ENCODE measurements around the gene CLK3. TPM values are rescaled to one million over a fixed set of nuclear protein-coding genes. Genes with fewer than 3 reads are reported as not detected.
A peak's percentile ranks its signal among the peaks of the same experiment; 100 is the strongest.

CLK3 gene
- total RNA-seq, 5 donors from 2014 or later (not counting 1 experiment from before 2014, with no cell fraction given) = 162 to 258 (median 180) TPM

- Mint-ChIP-seq H3K9me3 (no peaks in the 10 kb centered on the region), H3K27ac (peak overlapping the region in 1 of 2 donors; percentile 80), H3K27me3 (no peaks in the 10 kb centered on the region), H3K36me3 (peaks cover 62% of the 10 kb centered on the region), H3K4me3 (peak overlapping the region in 1 of 3 donors; percentile 12), H3K4me1 (peaks cover 44 to 65% (median 59%) of the 10 kb centered on the region in 3 donors)
- Histone ChIP-seq H3K4me3 (ENCODE audit: control insufficient read depth in 1 of 2, extremely low read depth in 1 of 2, low read length in 1 of 2) (no peak overlapping the region), H3K27me3 (replicated peaks in 1 of 2; ENCODE audit: control insufficient read depth in 2 of 2, extremely low read depth in 1 of 2, insufficient read depth in 2 of 2, low read length in 1 of 2) (no peaks in the 10 kb centered on the region), H3K36me3 (ENCODE audit: control insufficient read depth in 2 of 2, extremely low read depth in 1 of 2, insufficient read depth in 1 of 2, low read length in 1 of 2) (peaks cover 22 to 84% of the 10 kb centered on the region in 2 donors), H3K4me1 (ENCODE audit: control insufficient read depth in 1 of 2, extremely low read depth in 1 of 2, insufficient read depth in 2 of 2, low read length in 2 of 2) (peaks cover 12 to 76% of the 10 kb centered on the region in 2 experiments), H3K9me3 (no peaks in the 10 kb centered on the region), H3K27ac (ENCODE audit: low read length) (no peak overlapping the region)
- ChIA-PET POLR2A (no interaction called here), CTCF (interaction anchor here (0.5 to 1.9 kb wide), 4 partner anchors 10 to 189 kb away, joined by 3 to 16 read pairs (median 6); no protein-coding TSS in a partner anchor)
- no peak for DNase-seq
- WGBS (ENCODE audit: insufficient coverage) = 95% methylated on average over 12 of the region's 16 CpGs
- no peak for ATAC-seq (replicated peaks in 1 of 4)
These were observed 5.9 kb downstream of the CLK3 start for GRCh38 chr15:74621546-74621920.

GRCh38 chr15:74621936-74622335 lies 6.3 kb downstream of the CLK3 start:
- CTCF ChIA-PET = interaction anchor here in 1 of 2 donors (1.2 to 1.9 kb wide), 2 partner anchors 9 to 165 kb away, joined by 5 to 16 read pairs; no protein-coding TSS in a partner anchor
- POLR2A ChIA-PET = no interaction called here
- no peak overlapping the region for H3K27ac Mint-ChIP-seq
- peaks cover 40 to 64% (median 58%) of the 10 kb centered on the region in 3 donors for H3K4me1 Mint-ChIP-seq
- ATAC-seq (replicated peaks in 1 of 4) (no peak), DNase-seq (no peak)
- no peak overlapping the region for H3K4me3 Mint-ChIP-seq
- H3K36me3 Mint-ChIP-seq = peaks cover 62% of the 10 kb centered on the region
- H3K36me3 ChIP-seq (ENCODE audit: control insufficient read depth in 2 of 2, extremely low read depth in 1 of 2, insufficient read depth in 1 of 2, low read length in 1 of 2) = peaks cover 24 to 88% of the 10 kb centered on the region in 2 donors
- no peaks in the 10 kb centered on the region for H3K9me3 Mint-ChIP-seq
- no peak overlapping the region for H3K4me3 ChIP-seq (ENCODE audit: control insufficient read depth in 1 of 2, extremely low read depth in 1 of 2, low read length in 1 of 2)
- no peak overlapping the region for H3K27ac ChIP-seq (ENCODE audit: low read length)
- no peaks in the 10 kb centered on the region for H3K27me3 Mint-ChIP-seq
- H3K4me1 ChIP-seq (ENCODE audit: control insufficient read depth in 1 of 2, extremely low read depth in 1 of 2, insufficient read depth in 2 of 2, low read length in 2 of 2) = peaks cover 9 to 76% of the 10 kb centered on the region in 2 experiments
- H3K9me3 ChIP-seq = no peaks in the 10 kb centered on the region
- 98% methylated on average over 8 of the region's 21 CpGs for WGBS (ENCODE audit: insufficient coverage)
- no peaks in the 10 kb centered on the region for H3K27me3 ChIP-seq (replicated peaks in 1 of 2; ENCODE audit: control insufficient read depth in 2 of 2, extremely low read depth in 1 of 2, insufficient read depth in 2 of 2, low read length in 1 of 2)

- Histone ChIP-seq H3K4me1 (ENCODE audit: control insufficient read depth in 1 of 2, extremely low read depth in 1 of 2, insufficient read depth in 2 of 2, low read length in 2 of 2) (peaks cover 2 to 75% of the 10 kb centered on the region in 2 experiments), H3K4me3 (ENCODE audit: control insufficient read depth in 1 of 2, extremely low read depth in 1 of 2, low read length in 1 of 2) (no peak overlapping the region), H3K27me3 (replicated peaks in 1 of 2; ENCODE audit: control insufficient read depth in 2 of 2, extremely low read depth in 1 of 2, insufficient read depth in 2 of 2, low read length in 1 of 2) (no peaks in the 10 kb centered on the region), H3K9me3 (no peaks in the 10 kb centered on the region), H3K36me3 (ENCODE audit: control insufficient read depth in 2 of 2, extremely low read depth in 1 of 2, insufficient read depth in 1 of 2, low read length in 1 of 2) (peaks cover 24 to 97% of the 10 kb centered on the region in 2 donors), H3K27ac (ENCODE audit: low read length) (no peak overlapping the region)
- ChIA-PET CTCF (interaction anchor here in 1 of 2 donors (1.9 kb wide), 1 partner anchor 9 kb away, joined by 16 read pairs; no protein-coding TSS in a partner anchor), POLR2A (no interaction called here)
- Mint-ChIP-seq H3K4me1 (peaks cover 32 to 62% (median 56%) of the 10 kb centered on the region in 3 donors), H3K27me3 (no peaks in the 10 kb centered on the region), H3K4me3 (no peak overlapping the region), H3K27ac (peak overlapping the region in 1 of 2 donors; percentile 58), H3K9me3 (no peaks in the 10 kb centered on the region), H3K36me3 (peaks cover 66% of the 10 kb centered on the region)
- DNase-seq = no peak
- WGBS (ENCODE audit: insufficient coverage) = 88% methylated on average over 1 of the region's 3 CpGs
- no peak for ATAC-seq (replicated peaks in 1 of 4)
These were observed 7.1 kb downstream of the CLK3 start for GRCh38 chr15:74622758-74623157.

- H3K36me3 ChIP-seq (ENCODE audit: control insufficient read depth in 2 of 2, extremely low read depth in 1 of 2, insufficient read depth in 1 of 2, low read length in 1 of 2) = peaks cover 24 to 100% of the 10 kb centered on the region in 2 donors
- H3K4me3 Mint-ChIP-seq = no peak overlapping the region
- H3K27me3 Mint-ChIP-seq = no peaks in the 10 kb centered on the region
- H3K4me1 Mint-ChIP-seq = peaks cover 29 to 52% (median 45%) of the 10 kb centered on the region in 3 donors
- 87% methylated on average over 3 of the region's 7 CpGs for WGBS (ENCODE audit: insufficient coverage)
- peak overlapping the region in 1 of 2 donors; percentile 52 for H3K27ac Mint-ChIP-seq
- H3K4me3 ChIP-seq (ENCODE audit: control insufficient read depth in 1 of 2, extremely low read depth in 1 of 2, low read length in 1 of 2) = no peak overlapping the region
- DNase-seq (no peak), ATAC-seq (replicated peaks in 1 of 4) (no peak)
- ChIA-PET POLR2A (no interaction called here), CTCF (interaction anchor here (0.6 to 1.1 kb wide), 4 partner anchors 21 to 502 kb away, joined by 3 read pairs; no protein-coding TSS in a partner anchor)
- H3K36me3 Mint-ChIP-seq = peaks cover 78% of the 10 kb centered on the region
- no peaks in the 10 kb centered on the region for H3K9me3 Mint-ChIP-seq
- H3K27me3 ChIP-seq (replicated peaks in 1 of 2; ENCODE audit: control insufficient read depth in 2 of 2, extremely low read depth in 1 of 2, insufficient read depth in 2 of 2, low read length in 1 of 2) = no peaks in the 10 kb centered on the region
- no peak overlapping the region for H3K27ac ChIP-seq (ENCODE audit: low read length)
- H3K9me3 ChIP-seq = no peaks in the 10 kb centered on the region
- peaks cover 0 to 71% of the 10 kb centered on the region in 2 experiments for H3K4me1 ChIP-seq (ENCODE audit: control insufficient read depth in 1 of 2, extremely low read depth in 1 of 2, insufficient read depth in 2 of 2, low read length in 2 of 2)
These were observed 8.5 kb downstream of the CLK3 start for GRCh38 chr15:74624020-74624602.

GRCh38 chr15:74625693-74626092 lies 10.1 kb downstream of the CLK3 start:
- WGBS (ENCODE audit: insufficient coverage) = 96% methylated on average over 5 of the region's 6 CpGs
- H3K4me3 Mint-ChIP-seq = no peak overlapping the region

GRCh38 chr15:74626336-74626735 lies 10.7 kb downstream of the CLK3 start:
- Histone ChIP-seq H3K4me3 (ENCODE audit: control insufficient read depth in 1 of 2, extremely low read depth in 1 of 2, low read length in 1 of 2) (no peak overlapping the region), H3K27me3 (replicated peaks in 1 of 2; ENCODE audit: control insufficient read depth in 2 of 2, extremely low read depth in 1 of 2, insufficient read depth in 2 of 2, low read length in 1 of 2) (no peaks in the 10 kb centered on the region), H3K9me3 (no peaks in the 10 kb centered on the region), H3K27ac (ENCODE audit: low read length) (no peak overlapping the region), H3K36me3 (ENCODE audit: control insufficient read depth in 2 of 2, extremely low read depth in 1 of 2, insufficient read depth in 1 of 2, low read length in 1 of 2) (peaks cover 19 to 95% of the 10 kb centered on the region in 2 donors), H3K4me1 (ENCODE audit: control insufficient read depth in 1 of 2, extremely low read depth in 1 of 2, insufficient read depth in 2 of 2, low read length in 2 of 2) (peaks cover 0 to 52% of the 10 kb centered on the region in 2 experiments)
- H3K36me3 Mint-ChIP-seq = peaks cover 68% of the 10 kb centered on the region
- H3K27ac Mint-ChIP-seq = peak overlapping the region; percentile 86
- POLR2A ChIA-PET = no interaction called here
- H3K27me3 Mint-ChIP-seq = no peaks in the 10 kb centered on the region
- no peak for ATAC-seq (replicated peaks in 1 of 4)
- peaks cover 7 to 34% (median 22%) of the 10 kb centered on the region in 3 donors for H3K4me1 Mint-ChIP-seq
- CTCF ChIA-PET = no interaction called here
- H3K4me3 Mint-ChIP-seq = no peak overlapping the region
- no peaks in the 10 kb centered on the region for H3K9me3 Mint-ChIP-seq
- 95% methylated on average over 7 of the region's 7 CpGs for WGBS (ENCODE audit: insufficient coverage)
- no peak for DNase-seq

More at GRCh38 chr15:74625693-74626092, 10.1 kb downstream of the CLK3 start:
- Histone ChIP-seq H3K4me3 (ENCODE audit: control insufficient read depth in 1 of 2, extremely low read depth in 1 of 2, low read length in 1 of 2) (no peak overlapping the region), H3K27ac (ENCODE audit: low read length) (no peak overlapping the region), H3K4me1 (ENCODE audit: control insufficient read depth in 1 of 2, extremely low read depth in 1 of 2, insufficient read depth in 2 of 2, low read length in 2 of 2) (peaks cover 0 to 55% of the 10 kb centered on the region in 2 experiments), H3K27me3 (replicated peaks in 1 of 2; ENCODE audit: control insufficient read depth in 2 of 2, extremely low read depth in 1 of 2, insufficient read depth in 2 of 2, low read length in 1 of 2) (no peaks in the 10 kb centered on the region), H3K36me3 (ENCODE audit: control insufficient read depth in 2 of 2, extremely low read depth in 1 of 2, insufficient read depth in 1 of 2, low read length in 1 of 2) (peaks cover 21 to 95% of the 10 kb centered on the region in 2 donors), H3K9me3 (no peaks in the 10 kb centered on the region)
- ChIA-PET CTCF (interaction anchor here (0.8 to 1.2 kb wide), 2 partner anchors 9 kb away, joined by 3 to 4 read pairs; no protein-coding TSS in a partner anchor), POLR2A (no interaction called here)
- Mint-ChIP-seq H3K9me3 (no peaks in the 10 kb centered on the region), H3K36me3 (peaks cover 73% of the 10 kb centered on the region), H3K27me3 (no peaks in the 10 kb centered on the region), H3K27ac (peak overlapping the region; percentile 86), H3K4me1 (peaks cover 13 to 40% (median 29%) of the 10 kb centered on the region in 3 donors)
- DNase-seq (no peak), ATAC-seq (replicated peaks in 1 of 4) (no peak)

All from T-cell (primary cell).